Right cardiac atrium (tissue), 5 donors: ENCODE results near the gene DIS3L2. TPM values are rescaled to one million over a fixed set of nuclear protein-coding genes. Genes with fewer than 3 reads are reported as not detected.

Experiments used
- ATAC-seq, 2 donors: fragments of 200-7000 bp; cut with Tn5 transposase; one replicate each; pipeline versions ENCODE4 v1.8.0 to v1.9.1; 2020; ENCODE audit warnings: moderate library complexity in 2 of 2, mild to moderate bottlenecking in 1 of 2
- DNase-seq, 3 donors: peaks; one replicate each; pipeline ENCODE4 v3.0.0-alpha.2; 2020
- H3K27ac ChIP-seq: one replicate; pipeline ENCODE4 v1.5.1; 2013; ENCODE audit warnings: mild to moderate bottlenecking, low read length, control low read depth, moderate library complexity
- H3K27me3 ChIP-seq: one replicate; pipeline ENCODE4 v1.6.1; 2013; ENCODE audit not compliant: control insufficient read depth, insufficient read depth
- H3K4me1 ChIP-seq: one replicate; pipeline ENCODE4 v1.6.1; 2013; ENCODE audit warnings: low read length; ENCODE audit not compliant: control insufficient read depth, insufficient read depth
- H3K4me3 ChIP-seq: one replicate; pipeline ENCODE4 v1.5.1; 2013; ENCODE audit warnings: low read length, control low read depth
- H3K9me3 ChIP-seq: one replicate; pipeline ENCODE4 v1.6.1; 2013; ENCODE audit warnings: low read length; ENCODE audit not compliant: control insufficient read depth
- WGBS: extraction: QIAGEN DNeasy Blood & Tissue Kit; methylation state at CpG from one replicate; pipeline ENCODE4 v1.1.7; 2013; 5-methylcytosine and 5-hydroxymethylcytosine counted together
- intact Hi-C, 4 donors: fragments of 100-400 bp; cut with DNase I; formaldehyde crosslinking; loops; one replicate each; pipeline versions ENCODE4 v1.11.0 to v1.14.0; 2022 to 2023
- polyA plus RNA-seq: library from polyadenylated mRNA; stranded (reverse); fragments of 200-250 nt; gene quantifications from one replicate; pipeline ENCODE4 v1.2.3, GENCODE V29; 2013
- total RNA-seq, 4 donors: library from RNA; stranded (reverse); fragmentation: NEBNext Ultra II Directional; extraction: Animal tissue kit (Norgen Biotek cat#: 25700); gene quantifications; one replicate each; pipeline ENCODE4 v1.2.1, GENCODE V29; 2021
- donor health status: healthy with polysubstance abuse.
- donor health status: DM: no; HTN: yes; CAD: no.
- donor health status: DM: no; HTN: no; CAD: no.
- donor health status: DM: no; HTN: yes; CAD: no; lungs with severe emphysema.
- donor health status: DM: yes; HTN: yes; CAD: no.

DIS3L2 gene
- total and polyA plus RNA-seq, 5 donors = 11.0 to 25.4 (median 20.5) TPM

GRCh38 chr2:231923010-231923344 lies 38.5 kb upstream of the DIS3L2 start:
- intact Hi-C loops = loop anchor here in 2 of 4 donors (10.0 kb wide), 2 partner anchors 402 to 602 kb away; partner anchors contain the start of genes CHRND (in 1 of the 2) and PRSS56 (in 1 of the 2)
- H3K27ac ChIP-seq = no peak overlapping the region
- ATAC-seq (no peak), DNase-seq (peak in 1 of 3 donors; percentile 22)
- no peaks in the 10 kb centered on the region for H3K9me3 ChIP-seq
- H3K27me3 ChIP-seq = no peaks in the 10 kb centered on the region
- H3K4me1 ChIP-seq = peaks cover 2% of the 10 kb centered on the region
- 80% methylated on average over 3 of the region's 3 CpGs for WGBS
- no peak overlapping the region for H3K4me3 ChIP-seq

GRCh38 chr2:231923951-231924888 lies 37.3 kb upstream of the DIS3L2 start:
- Histone ChIP-seq H3K4me3 (no peak overlapping the region), H3K9me3 (no peaks in the 10 kb centered on the region), H3K4me1 (peaks cover 2% of the 10 kb centered on the region), H3K27ac (no peak overlapping the region), H3K27me3 (no peaks in the 10 kb centered on the region)
- 73% methylated on average over 24 of the region's 24 CpGs for WGBS
- ATAC-seq (no peak), DNase-seq (peak in 1 of 3 donors; percentile 28)
- intact Hi-C loops = loop anchor here in 2 of 4 donors (10.0 kb wide), 2 partner anchors 401 to 601 kb away; partner anchors contain the start of genes CHRND (in 1 of the 2) and PRSS56 (in 1 of the 2)

DNA sequence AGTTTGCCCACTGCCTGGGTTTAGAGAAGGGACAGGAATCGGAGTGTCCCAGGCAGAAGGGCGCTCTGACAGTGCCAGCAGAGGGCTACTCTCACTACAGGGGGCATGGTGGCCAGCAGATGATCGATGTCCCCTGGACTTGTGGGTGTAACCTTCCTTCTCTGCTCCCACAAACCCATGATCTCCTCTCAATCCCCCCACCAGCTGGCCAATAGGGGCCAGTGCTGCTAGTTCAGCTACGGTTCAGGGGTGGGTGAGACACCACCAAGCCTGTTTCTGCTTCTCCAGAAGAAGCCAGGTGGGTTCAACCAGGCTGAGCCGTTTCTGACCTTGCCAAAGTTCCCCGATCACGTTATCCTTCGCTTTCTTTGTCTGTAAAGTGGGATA lies 36.6 kb upstream of the DIS3L2 start:
- no peak for ATAC-seq
- intact Hi-C loops = loop anchor here (5.0 to 10.0 kb wide), 4 partner anchors 217 to 600 kb away; partner anchors contain the start of genes CHRND (in 1 of the 4) and PRSS56 (in 1 of the 4)
- no peak overlapping the region for H3K27ac ChIP-seq
- H3K4me1 ChIP-seq = peaks cover 2% of the 10 kb centered on the region
- H3K4me3 ChIP-seq = no peak overlapping the region
- DNase-seq = peak in 1 of 3 donors; percentile 54
- H3K9me3 ChIP-seq = no peaks in the 10 kb centered on the region
- H3K27me3 ChIP-seq = no peaks in the 10 kb centered on the region
- 38% methylated on average over 8 of the region's 8 CpGs for WGBS

DNA sequence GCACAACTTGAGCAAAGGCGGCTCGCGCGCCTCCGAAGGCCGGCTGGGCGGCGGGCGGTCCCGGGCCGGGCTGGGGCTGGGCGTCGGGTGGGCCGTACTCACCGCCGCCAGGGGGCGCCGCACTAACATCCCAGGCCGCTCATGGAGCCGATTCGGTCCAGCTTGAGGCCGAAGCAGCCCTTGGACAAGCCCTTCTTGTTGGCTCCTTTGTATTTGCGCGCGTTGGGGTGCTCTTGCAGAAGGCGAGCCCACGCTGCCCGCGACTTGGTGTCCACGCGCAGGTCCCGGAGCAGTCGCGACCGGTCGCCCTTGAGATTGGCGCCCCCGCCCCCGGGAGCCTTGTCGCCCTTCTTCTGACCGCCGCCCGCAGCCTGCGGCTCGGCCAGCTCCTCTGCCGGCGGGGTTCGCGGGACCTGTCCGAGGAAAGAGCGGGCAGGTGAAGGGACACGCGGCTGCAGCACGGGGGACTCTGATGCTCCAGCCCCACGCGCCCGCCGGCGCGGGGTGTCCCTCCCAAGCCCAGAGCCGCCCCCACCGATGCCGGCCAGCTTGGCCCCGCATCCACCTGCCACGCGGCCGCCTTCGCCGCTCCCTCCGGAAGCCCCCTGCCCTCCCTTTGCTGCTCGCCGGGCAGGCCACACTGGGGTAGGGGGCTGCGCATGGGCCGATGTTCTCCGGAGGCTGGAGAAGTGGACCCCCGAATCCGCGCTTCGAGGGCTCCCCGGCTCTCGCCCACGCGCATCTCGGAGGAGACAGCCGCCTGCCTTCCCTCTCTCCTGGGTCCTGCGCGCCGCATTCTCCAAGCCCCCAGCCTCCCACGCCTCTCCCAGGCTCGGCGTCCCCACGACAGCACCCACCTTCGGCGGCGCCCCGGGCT lies 36.0 kb upstream of the DIS3L2 start:
- Histone ChIP-seq H3K4me3 (peak overlapping the region; percentile 18), H3K9me3 (no peaks in the 10 kb centered on the region), H3K27me3 (no peaks in the 10 kb centered on the region), H3K27ac (no peak overlapping the region), H3K4me1 (peaks cover 2% of the 10 kb centered on the region)
- peak; percentile 89 to 94 for ATAC-seq
- intact Hi-C loops = loop anchor here (5.0 to 10.0 kb wide), 4 partner anchors 217 to 599 kb away; partner anchors contain the start of genes CHRND (in 1 of the 4) and PRSS56 (in 1 of the 4)
- DNase-seq = peak; percentile 89 to 95 (median 94)
- under 1% methylated on average over 96 of the region's 96 CpGs for WGBS

DNA sequence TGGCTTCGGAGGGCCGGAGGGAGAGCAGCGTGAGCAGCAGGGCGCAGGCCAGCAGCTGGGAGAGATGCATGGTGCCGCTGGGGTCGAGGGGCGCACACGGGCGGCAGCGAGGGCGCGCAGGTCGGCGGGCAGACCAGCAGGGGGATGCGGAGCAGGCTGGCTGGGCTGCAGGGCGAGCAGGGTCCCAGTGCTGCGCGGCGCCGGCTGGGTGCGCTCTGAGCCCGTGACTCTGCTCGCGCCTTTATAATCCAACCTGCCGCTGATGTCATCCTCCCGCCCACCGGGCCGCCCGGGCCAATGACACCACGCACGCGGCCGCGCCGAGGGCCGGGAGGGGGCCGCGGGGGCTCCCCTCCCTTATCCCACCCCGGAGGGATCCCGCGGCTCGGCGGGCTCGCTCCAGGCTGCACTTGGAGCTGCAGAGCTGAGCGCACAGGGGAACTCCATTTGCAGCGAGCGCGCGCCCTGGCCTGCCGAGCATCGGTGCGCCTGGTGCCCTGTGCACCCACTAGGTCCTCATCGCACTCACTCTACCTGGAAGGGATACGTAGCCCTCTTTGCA lies 35.3 kb upstream of the DIS3L2 start, which contains the start of gene NPPC:
Gene NPPC, minus strand, starts transcription at position 217 of the 562 bp plus-strand sequence. Its CDS starts 147 bp downstream, at position 70.
- peak; percentile 78 to 84 for ATAC-seq
- H3K27ac ChIP-seq = no peak within 1 kb of the TSS
- WGBS = under 1% methylated on average over 54 of the region's 54 CpGs
- DNase-seq = peak; percentile 59 to 83 (median 80)
- H3K9me3 ChIP-seq = no peaks in the 10 kb centered on the region
- intact Hi-C loops = loop anchor here (5.0 to 10.0 kb wide), 4 partner anchors 216 to 599 kb away; partner anchors contain the start of genes CHRND (in 1 of the 4) and PRSS56 (in 1 of the 4)
- peak within 1 kb of the TSS; percentile 18 for H3K4me3 ChIP-seq
- no peaks in the 10 kb centered on the region for H3K27me3 ChIP-seq
- H3K4me1 ChIP-seq = peaks cover 2% of the 10 kb centered on the region

- Histone ChIP-seq H3K27ac (no peak overlapping the region), H3K4me1 (peaks cover 2% of the 10 kb centered on the region), H3K9me3 (no peaks in the 10 kb centered on the region), H3K4me3 (no peak overlapping the region), H3K27me3 (no peaks in the 10 kb centered on the region)
- peak; percentile 11 to 17 for ATAC-seq
- peak in 1 of 3 donors; percentile 69 for DNase-seq
- 9% methylated on average over 51 of the region's 51 CpGs for WGBS
- intact Hi-C loops = loop anchor here (5.0 to 10.0 kb wide), 4 partner anchors 215 to 598 kb away; partner anchors contain the start of genes CHRND (in 1 of the 4) and PRSS56 (in 1 of the 4)
Measured at GRCh38 chr2:231926761-231927565, 34.5 kb upstream of the DIS3L2 start.

DNA sequence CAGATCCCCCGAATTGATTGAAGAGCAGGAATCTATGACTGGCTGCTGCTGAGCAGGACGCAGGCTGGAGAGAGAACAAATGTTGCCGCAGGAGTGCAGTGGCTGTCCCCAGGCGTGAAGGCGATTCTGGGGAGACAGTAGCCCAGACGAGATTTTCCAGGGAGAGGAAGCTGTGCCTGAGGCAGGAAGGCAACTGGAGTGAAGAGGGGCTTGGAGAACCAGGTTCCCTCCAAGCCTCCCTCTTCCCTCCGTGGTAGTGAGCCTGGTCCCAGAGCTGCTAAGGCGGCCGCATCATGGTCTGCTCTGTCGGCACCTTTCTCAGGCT lies 34.0 kb upstream of the DIS3L2 start:
- intact Hi-C loops = loop anchor here (5.0 to 10.0 kb wide), 4 partner anchors 215 to 597 kb away; partner anchors contain the start of genes CHRND (in 1 of the 4) and PRSS56 (in 1 of the 4)
- peaks cover 2% of the 10 kb centered on the region for H3K4me1 ChIP-seq
- no peaks in the 10 kb centered on the region for H3K9me3 ChIP-seq
- H3K27ac ChIP-seq = no peak overlapping the region
- ATAC-seq (no peak), DNase-seq (peak in 1 of 3 donors; percentile 9)
- H3K27me3 ChIP-seq = no peaks in the 10 kb centered on the region
- WGBS = 67% methylated on average over 10 of the region's 10 CpGs
- no peak overlapping the region for H3K4me3 ChIP-seq

DNA sequence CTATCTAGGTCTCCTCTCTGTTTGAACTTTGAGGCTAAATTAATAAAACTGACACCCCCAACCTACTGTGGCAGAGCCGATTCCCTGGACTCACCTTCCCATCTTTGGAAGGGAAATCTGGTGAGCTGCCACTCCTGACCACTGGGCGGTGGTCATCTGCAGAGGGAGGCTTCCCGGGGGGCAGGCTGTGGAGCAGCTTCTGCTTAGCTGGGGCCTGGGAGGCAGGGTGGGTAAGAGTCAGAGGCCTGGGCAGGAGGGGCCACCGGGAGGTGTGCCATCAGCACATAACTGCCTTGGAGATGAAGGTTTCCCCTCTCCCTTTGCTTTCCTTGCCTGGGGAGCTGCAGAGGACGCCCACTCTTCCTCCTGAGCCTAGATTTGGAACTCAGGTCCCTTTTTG lies 33.0 kb upstream of the DIS3L2 start:
- ATAC-seq (no peak), DNase-seq (peak in 1 of 3 donors; percentile 29)
- intact Hi-C loops = loop anchor here (5.0 to 10.0 kb wide), 4 partner anchors 214 to 596 kb away; partner anchors contain the start of genes CHRND (in 1 of the 4) and PRSS56 (in 1 of the 4)
- H3K4me1 ChIP-seq = peaks cover 2% of the 10 kb centered on the region
- no peaks in the 10 kb centered on the region for H3K9me3 ChIP-seq
- no peaks in the 10 kb centered on the region for H3K27me3 ChIP-seq
- H3K27ac ChIP-seq = no peak overlapping the region
- no peak overlapping the region for H3K4me3 ChIP-seq
- 76% methylated on average over 5 of the region's 5 CpGs for WGBS

DNA sequence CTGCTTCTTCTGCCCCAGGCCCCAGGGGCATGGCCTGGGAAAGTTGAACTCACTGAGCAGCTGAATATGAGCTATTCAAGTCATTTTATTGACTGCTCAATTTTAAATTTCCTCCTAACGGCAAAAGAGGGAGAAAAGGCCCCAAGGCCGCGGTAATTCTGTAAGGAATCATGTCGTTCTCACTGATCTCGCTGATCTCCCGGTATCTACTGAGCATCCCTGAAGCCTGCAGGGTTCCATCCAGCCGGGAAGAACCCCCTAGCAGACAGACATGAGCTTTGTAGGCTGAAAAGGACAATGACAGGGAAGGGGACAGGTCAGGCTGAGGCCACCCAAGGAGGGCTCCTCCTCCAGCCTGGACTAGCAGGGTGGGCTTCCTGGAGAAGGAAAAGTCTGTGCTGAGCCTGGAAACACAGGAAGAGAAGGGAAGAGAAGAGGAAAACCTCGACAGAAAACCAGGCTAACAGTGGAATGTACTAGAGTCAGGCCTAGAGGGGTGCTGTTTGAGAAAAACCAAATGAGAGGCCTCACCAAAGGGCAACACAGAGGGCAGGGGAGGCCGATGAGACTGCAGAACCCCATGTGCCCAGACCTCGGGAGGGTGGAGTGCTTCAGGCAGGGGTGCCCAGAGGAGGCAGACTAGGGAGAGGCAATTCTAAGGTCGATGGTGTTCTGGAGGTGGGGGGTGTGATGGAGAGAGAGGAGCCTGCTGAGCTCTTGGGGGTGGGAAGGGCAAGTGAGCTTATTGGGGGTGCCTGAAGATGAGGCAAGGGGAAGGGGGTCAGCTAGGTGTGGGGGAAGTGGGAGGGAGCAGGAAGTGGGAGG lies 32.4 kb upstream of the DIS3L2 start:
- Histone ChIP-seq H3K9me3 (no peaks in the 10 kb centered on the region), H3K4me3 (no peak overlapping the region), H3K27ac (no peak overlapping the region), H3K4me1 (peaks cover 2% of the 10 kb centered on the region), H3K27me3 (no peaks in the 10 kb centered on the region)
- ATAC-seq = no peak
- intact Hi-C loops = loop anchor here (5.0 to 10.0 kb wide), 4 partner anchors 213 to 596 kb away; partner anchors contain the start of genes CHRND (in 1 of the 4) and PRSS56 (in 1 of the 4)
- 77% methylated on average over 11 of the region's 11 CpGs for WGBS
- DNase-seq = peak in 1 of 3 donors; percentile 18
